ENCODE measurements around the gene SH3RF2.

The SH3RF2 gene

GRCh38 chr5:145925353-145925752 lies 11.0 kb upstream of the SH3RF2 start:
- TF ChIP-seq POLR2AphosphoS5 (IDR thresholded peaks at IDR 0.05; ENCODE audit: low read depth, low read length): no peak
- no peak for TF ChIP-seq FOXP2 (optimal IDR thresholded peaks at IDR 0.05; ENCODE audit: borderline replicate concordance, extremely low read depth, extremely low read length, insufficient read depth)
- no peak for TF ChIP-seq TAF1 (IDR thresholded peaks at IDR 0.05; ENCODE audit: borderline replicate concordance, insufficient read depth, low read length)
- TF ChIP-seq REST (IDR thresholded peaks at IDR 0.05; ENCODE audit: insufficient read depth in 1 of 2, low read depth in 2 of 2, low read length in 2 of 2): no peak
- no peak for TF ChIP-seq SIN3A (IDR thresholded peaks at IDR 0.05; ENCODE audit: borderline replicate concordance, insufficient read depth, low read length)

GRCh38 chr5:145925803-145926202 lies 10.6 kb upstream of the SH3RF2 start:
- TF ChIP-seq SIN3A (IDR thresholded peaks at IDR 0.05; ENCODE audit: borderline replicate concordance, insufficient read depth, low read length) (no peak), REST (IDR thresholded peaks at IDR 0.05; ENCODE audit: insufficient read depth in 1 of 2, low read depth in 2 of 2, low read length in 2 of 2) (no peak), POLR2AphosphoS5 (IDR thresholded peaks at IDR 0.05; ENCODE audit: low read depth, low read length) (no peak), TAF1 (IDR thresholded peaks at IDR 0.05; ENCODE audit: borderline replicate concordance, insufficient read depth, low read length) (no peak), FOXP2 (optimal IDR thresholded peaks at IDR 0.05; ENCODE audit: borderline replicate concordance, extremely low read depth, extremely low read length, insufficient read depth) (no peak)

GRCh38 chr5:145931718-145932117 lies 4.7 kb upstream of the SH3RF2 start:
- TF ChIP-seq REST (IDR thresholded peaks at IDR 0.05; ENCODE audit: insufficient read depth in 1 of 2, low read depth in 2 of 2, low read length in 2 of 2): no peak

GRCh38 chr5:145934276-145934675 lies 2.1 kb upstream of the SH3RF2 start:
- TF ChIP-seq REST (IDR thresholded peaks at IDR 0.05; ENCODE audit: insufficient read depth in 1 of 2, low read depth in 2 of 2, low read length in 2 of 2): no peak
- no peak for TF ChIP-seq TAF1 (IDR thresholded peaks at IDR 0.05; ENCODE audit: borderline replicate concordance, insufficient read depth, low read length)
- TF ChIP-seq FOXP2 (optimal IDR thresholded peaks at IDR 0.05; ENCODE audit: borderline replicate concordance, extremely low read depth, extremely low read length, insufficient read depth): no peak
- TF ChIP-seq SIN3A (IDR thresholded peaks at IDR 0.05; ENCODE audit: borderline replicate concordance, insufficient read depth, low read length): no peak
- no peak for TF ChIP-seq POLR2AphosphoS5 (IDR thresholded peaks at IDR 0.05; ENCODE audit: low read depth, low read length)

GRCh38 chr5:145937432-145938250 lies 1.3 kb downstream of the SH3RF2 start:
- no peak for TF ChIP-seq POLR2AphosphoS5 (IDR thresholded peaks at IDR 0.05; ENCODE audit: low read depth, low read length)
- no peak for TF ChIP-seq SIN3A (IDR thresholded peaks at IDR 0.05; ENCODE audit: borderline replicate concordance, insufficient read depth, low read length)
- TF ChIP-seq TAF1 (IDR thresholded peaks at IDR 0.05; ENCODE audit: borderline replicate concordance, insufficient read depth, low read length): no peak
- no peak for TF ChIP-seq FOXP2 (optimal IDR thresholded peaks at IDR 0.05; ENCODE audit: borderline replicate concordance, extremely low read depth, extremely low read length, insufficient read depth)
- TF ChIP-seq REST (IDR thresholded peaks at IDR 0.05; ENCODE audit: insufficient read depth in 1 of 2, low read depth in 2 of 2, low read length in 2 of 2): no peak
